NT2/D1 (cell line): ENCODE data around the gene ADGRB3.

Experiments used
- SUZ12 ChIP-seq: IDR thresholded peaks from 2 replicates; pipeline ENCODE4 v1.6.1; 2011; ENCODE audit not compliant: insufficient read length, insufficient read depth; ENCODE audit errors: extremely low read depth
- ZNF274 ChIP-seq: IDR thresholded peaks from 2 replicates; pipeline ENCODE4 v1.6.1; 2011; ENCODE audit warnings: mild to moderate bottlenecking, low read depth, low read length

- TF ChIP-seq ZNF274, result no peak
- TF ChIP-seq SUZ12, result no peak
Observed at GRCh38 chr6:69339163-69339550, 704.1 kb downstream of the ADGRB3 start.
